GM18868 (cell line): Measurements from ENCODE around the gene CCDC195.

Source experiments
- ATAC-seq: cut with Tn5 transposase; IDR thresholded peaks from one replicate; pipeline ENCODE4 v1.9.1; 2021; ENCODE audit warnings: mild to moderate bottlenecking, moderate library complexity; ENCODE audit not compliant: unreplicated experiment

Gene CCDC195

GRCh38 chr2:224716201-224716600 is at the start of gene CCDC195:
Gene CCDC195 (minus strand): TSS chr2:224716365. CDS start chr2:224716365, 0 bp downstream.
- ATAC-seq = no peak

- peak; percentile 44 for ATAC-seq
These were observed 48.5 kb upstream of the CCDC195 start for GRCh38 chr2:224764565-224765236.

- no peak for ATAC-seq
These were observed 41.9 kb upstream of the CCDC195 start for GRCh38 chr2:224757934-224758548.

- no peak for ATAC-seq
These were observed 37.8 kb upstream of the CCDC195 start for GRCh38 chr2:224753743-224754540.

GRCh38 chr2:224751996-224752698 is 36.0 kb upstream of the CCDC195 start:
- ATAC-seq = peak; percentile 80

GRCh38 chr2:224749136-224749535 is 33.0 kb upstream of the CCDC195 start:
- ATAC-seq = no peak

- no peak for ATAC-seq
These were observed 31.6 kb upstream of the CCDC195 start for GRCh38 chr2:224747765-224748164.

GRCh38 chr2:224736227-224736626 is 20.1 kb upstream of the CCDC195 start:
- ATAC-seq = no peak

GRCh38 chr2:224734949-224735348 is 18.8 kb upstream of the CCDC195 start:
- ATAC-seq = no peak

- no peak for ATAC-seq
These were observed 15.5 kb upstream of the CCDC195 start for GRCh38 chr2:224731665-224732064.

GRCh38 chr2:224729435-224729834 is 13.3 kb upstream of the CCDC195 start:
- no peak for ATAC-seq

- no peak for ATAC-seq
These were observed 8.2 kb upstream of the CCDC195 start for GRCh38 chr2:224724331-224724730.

GRCh38 chr2:224723586-224724217 is 7.5 kb upstream of the CCDC195 start:
- peak; percentile 81 for ATAC-seq

GRCh38 chr2:224722770-224723169 is 6.6 kb upstream of the CCDC195 start:
- ATAC-seq = no peak

- no peak for ATAC-seq
These were observed 6.1 kb upstream of the CCDC195 start for GRCh38 chr2:224722250-224722649.

GRCh38 chr2:224716921-224717320 is 756 bp upstream of the CCDC195 start:
- no peak for ATAC-seq

GRCh38 chr2:224711859-224712665 is 4.1 kb downstream of the CCDC195 start:
- no peak for ATAC-seq

- no peak for ATAC-seq
These were observed 4.8 kb downstream of the CCDC195 start for GRCh38 chr2:224711381-224711780.

GRCh38 chr2:224709301-224709700 is 6.9 kb downstream of the CCDC195 start:
- no peak for ATAC-seq

GRCh38 chr2:224694502-224694901 is 21.7 kb downstream of the CCDC195 start:
- no peak for ATAC-seq
